ENCODE measurements around the gene SYNPR. TPM values are rescaled to one million over a fixed set of nuclear protein-coding genes. Genes with fewer than 3 reads are reported as not detected.

SYNPR gene
- total RNA-seq, 1 donor from 2014 or later = not detected

GRCh38 chr3:63479661-63480035, 201.5 kb downstream of the SYNPR start:
- Mint-ChIP-seq H3K27me3 (ENCODE audit: unreplicated experiment) (no peaks in the 10 kb centered on the region), H3K27ac (ENCODE audit: unreplicated experiment) (no peak overlapping the region), H3K4me3 (ENCODE audit: unreplicated experiment) (no peak overlapping the region), H3K9me3 (ENCODE audit: unreplicated experiment) (no peaks in the 10 kb centered on the region), H3K4me1 (ENCODE audit: unreplicated experiment) (no peaks in the 10 kb centered on the region), H3K36me3 (ENCODE audit: low read depth, unreplicated experiment) (no peaks in the 10 kb centered on the region)
- no peak for TF ChIP-seq CTCF (IDR thresholded peaks at IDR 0.05; ENCODE audit: unreplicated experiment)
- no peak for DNase-seq (ENCODE audit: low spot score)

GRCh38 chr3:63481627-63482026, 203.5 kb downstream of the SYNPR start:
- Mint-ChIP-seq H3K4me3 (ENCODE audit: unreplicated experiment) (no peak overlapping the region), H3K27me3 (ENCODE audit: unreplicated experiment) (no peaks in the 10 kb centered on the region), H3K27ac (ENCODE audit: unreplicated experiment) (no peak overlapping the region), H3K9me3 (ENCODE audit: unreplicated experiment) (no peaks in the 10 kb centered on the region), H3K4me1 (ENCODE audit: unreplicated experiment) (no peaks in the 10 kb centered on the region), H3K36me3 (ENCODE audit: low read depth, unreplicated experiment) (no peaks in the 10 kb centered on the region)
- DNase-seq (ENCODE audit: low spot score) = no peak
- no peak for TF ChIP-seq CTCF (IDR thresholded peaks at IDR 0.05; ENCODE audit: unreplicated experiment)

GRCh38 chr3:63482341-63482740, 204.2 kb downstream of the SYNPR start:
- no peaks in the 10 kb centered on the region for H3K27me3 Mint-ChIP-seq (ENCODE audit: unreplicated experiment)
- no peaks in the 10 kb centered on the region for H3K36me3 Mint-ChIP-seq (ENCODE audit: low read depth, unreplicated experiment)
- DNase-seq (ENCODE audit: low spot score) = no peak
- no peak overlapping the region for H3K4me3 Mint-ChIP-seq (ENCODE audit: unreplicated experiment)
- no peak for TF ChIP-seq CTCF (IDR thresholded peaks at IDR 0.05; ENCODE audit: unreplicated experiment)
- H3K27ac Mint-ChIP-seq (ENCODE audit: unreplicated experiment) = no peak overlapping the region
- H3K4me1 Mint-ChIP-seq (ENCODE audit: unreplicated experiment) = no peaks in the 10 kb centered on the region
- no peaks in the 10 kb centered on the region for H3K9me3 Mint-ChIP-seq (ENCODE audit: unreplicated experiment)

- Mint-ChIP-seq H3K27ac (ENCODE audit: unreplicated experiment) (no peak overlapping the region), H3K4me3 (ENCODE audit: unreplicated experiment) (no peak overlapping the region), H3K9me3 (ENCODE audit: unreplicated experiment) (no peaks in the 10 kb centered on the region), H3K27me3 (ENCODE audit: unreplicated experiment) (peaks cover 2% of the 10 kb centered on the region), H3K4me1 (ENCODE audit: unreplicated experiment) (no peaks in the 10 kb centered on the region), H3K36me3 (ENCODE audit: low read depth, unreplicated experiment) (no peaks in the 10 kb centered on the region)
- no peak for TF ChIP-seq CTCF (IDR thresholded peaks at IDR 0.05; ENCODE audit: unreplicated experiment)
- no peak for DNase-seq (ENCODE audit: low spot score)
Observed at GRCh38 chr3:63492464-63492863, 214.4 kb downstream of the SYNPR start.

- Mint-ChIP-seq H3K4me3 (ENCODE audit: unreplicated experiment) (no peak overlapping the region), H3K27ac (ENCODE audit: unreplicated experiment) (no peak overlapping the region), H3K9me3 (ENCODE audit: unreplicated experiment) (no peaks in the 10 kb centered on the region), H3K36me3 (ENCODE audit: low read depth, unreplicated experiment) (no peaks in the 10 kb centered on the region), H3K4me1 (ENCODE audit: unreplicated experiment) (no peaks in the 10 kb centered on the region), H3K27me3 (ENCODE audit: unreplicated experiment) (peaks cover 2% of the 10 kb centered on the region)
- no peak for DNase-seq (ENCODE audit: low spot score)
- TF ChIP-seq CTCF (IDR thresholded peaks at IDR 0.05; ENCODE audit: unreplicated experiment) = no peak
Observed at GRCh38 chr3:63493101-63493500, 215.0 kb downstream of the SYNPR start.

All from endothelial cell (in vitro differentiated cells).